Colonic mucosa (tissue), 4 donors: Measurements from ENCODE around the gene NNMT. TPM values are rescaled to one million over a fixed set of nuclear protein-coding genes. Genes with fewer than 3 reads are reported as not detected.

Experiments
- DNase-seq: peaks from one replicate; pipeline ENCODE4 v3.0.0-alpha.2; 2020
- H3K27ac ChIP-seq: fragments of 200-600 bp; one replicate; pipeline ENCODE4 v1.8.0; 2021
- H3K27me3 ChIP-seq: fragments of 200-600 bp; one replicate; pipeline ENCODE4 v1.8.0; 2021
- H3K36me3 ChIP-seq: fragments of 200-600 bp; one replicate; pipeline ENCODE4 v1.8.0; 2021
- H3K4me1 ChIP-seq: fragments of 200-600 bp; one replicate; pipeline ENCODE4 v1.8.0; 2021; ENCODE audit warnings: mild to moderate bottlenecking
- H3K4me3 ChIP-seq: fragments of 200-600 bp; one replicate; pipeline ENCODE4 v1.8.0; 2021
- H3K9ac ChIP-seq, 2 donors: one replicate each; pipeline ENCODE4 v1.7.0; 2013; ENCODE audit warnings: control low read depth in 2 of 2, low read depth in 2 of 2, low read length in 2 of 2
- H3K9me3 ChIP-seq: fragments of 200-600 bp; one replicate; pipeline ENCODE4 v1.8.0; 2021
- CTCF ChIP-seq: fragments of 200-600 bp; IDR thresholded peaks from one replicate; pipeline ENCODE4 v1.8.0; 2022; ENCODE audit warnings: antibody characterized with exemption, mild to moderate bottlenecking
- intact Hi-C: fragments of 100-400 bp; cut with DNase I; formaldehyde crosslinking; loops from one replicate; pipeline ENCODE4 v1.14.1; 2022
- total RNA-seq, 2 donors: library from RNA; stranded (reverse); fragmentation: NEBNext Ultra II Directional in 1 of 2; extraction: Animal tissue kit (Norgen Biotek cat#: 25700) in 1 of 2; gene quantifications; one replicate each; pipeline ENCODE4 v1.2.1, GENCODE V29; 2021
- donor health status: healthy.
- donor health status: DM: no; HTN: no; CAD: no.
- donor health status: DM: no; HTN: no; CAD: no.

NNMT gene
- total RNA-seq, 2 donors from 2014 or later: 13.7 to 41.3 TPM

- H3K4me1 ChIP-seq: no peaks in the 10 kb centered on the region
- intact Hi-C loops: no loop called here
- no peak overlapping the region for H3K27ac ChIP-seq
- no peaks in the 10 kb centered on the region for H3K36me3 ChIP-seq
- H3K4me3 ChIP-seq: no peak overlapping the region
- no peak for DNase-seq
- no peak for TF ChIP-seq CTCF
- H3K9ac ChIP-seq: no peak overlapping the region
- H3K27me3 ChIP-seq: no peaks in the 10 kb centered on the region
- H3K9me3 ChIP-seq: no peaks in the 10 kb centered on the region
These were observed 23.9 kb upstream of the NNMT start for GRCh38 chr11:114272311-114272710.

GRCh38 chr11:114273071-114273470 lies 23.1 kb upstream of the NNMT start:
- Histone ChIP-seq H3K9me3 (no peaks in the 10 kb centered on the region), H3K9ac (no peak overlapping the region), H3K27me3 (no peaks in the 10 kb centered on the region), H3K4me1 (no peaks in the 10 kb centered on the region), H3K36me3 (no peaks in the 10 kb centered on the region), H3K4me3 (no peak overlapping the region), H3K27ac (no peak overlapping the region)
- no peak for TF ChIP-seq CTCF
- intact Hi-C loops: no loop called here
- DNase-seq: no peak

- DNase-seq: no peak
- intact Hi-C loops: no loop called here
- TF ChIP-seq CTCF: no peak
- no peaks in the 10 kb centered on the region for H3K36me3 ChIP-seq
- no peak overlapping the region for H3K27ac ChIP-seq
- no peak overlapping the region for H3K4me3 ChIP-seq
- no peak overlapping the region for H3K9ac ChIP-seq
- no peaks in the 10 kb centered on the region for H3K9me3 ChIP-seq
- H3K27me3 ChIP-seq: no peaks in the 10 kb centered on the region
- H3K4me1 ChIP-seq: no peaks in the 10 kb centered on the region
These were observed 22.1 kb upstream of the NNMT start for GRCh38 chr11:114273890-114274635.

- Histone ChIP-seq H3K9ac (no peak overlapping the region), H3K27me3 (no peaks in the 10 kb centered on the region), H3K4me3 (no peak overlapping the region), H3K4me1 (no peaks in the 10 kb centered on the region), H3K36me3 (no peaks in the 10 kb centered on the region), H3K9me3 (no peaks in the 10 kb centered on the region), H3K27ac (no peak overlapping the region)
- no peak for TF ChIP-seq CTCF
- no peak for DNase-seq
- intact Hi-C loops: loop anchor here (5.0 kb wide), 1 partner anchor 488 kb away; no protein-coding TSS in a partner anchor
These were observed 21.6 kb upstream of the NNMT start for GRCh38 chr11:114274637-114275036.

GRCh38 chr11:114275280-114275679 lies 20.9 kb upstream of the NNMT start:
- Histone ChIP-seq H3K9ac (no peak overlapping the region), H3K27me3 (no peaks in the 10 kb centered on the region), H3K4me3 (no peak overlapping the region), H3K36me3 (no peaks in the 10 kb centered on the region), H3K27ac (no peak overlapping the region), H3K9me3 (no peaks in the 10 kb centered on the region), H3K4me1 (no peaks in the 10 kb centered on the region)
- DNase-seq: no peak
- TF ChIP-seq CTCF: no peak
- intact Hi-C loops: loop anchor here (5.0 kb wide), 1 partner anchor 487 kb away; no protein-coding TSS in a partner anchor
